Osteoblast (primary cell): ENCODE results near the gene NRG2. TPM values are rescaled to one million over a fixed set of nuclear protein-coding genes. Genes with fewer than 3 reads are reported as not detected.
A peak's percentile ranks its signal among the peaks of the same experiment; 100 is the strongest.

Experiments used
- DNase-seq: peaks from one replicate; pipeline ENCODE4 v3.0.0; 2011; ENCODE audit warnings: low spot score, mixed read lengths; ENCODE audit not compliant: insufficient read length; ENCODE audit errors: missing footprints
- H2AFZ ChIP-seq: 2 replicates; pipeline ENCODE4 v1.6.0; 2011; ENCODE audit warnings: mild to moderate bottlenecking, low read length
- H3K27ac ChIP-seq: 2 replicates; pipeline ENCODE4 v1.5.1; 2011; ENCODE audit warnings: mild to moderate bottlenecking, low read depth, low read length, moderate library complexity
- H3K27me3 ChIP-seq: 2 replicates; pipeline ENCODE4 v1.6.0; 2012; ENCODE audit warnings: mild to moderate bottlenecking, control low read depth, inconsistent platforms, low read length, moderate library complexity; ENCODE audit not compliant: insufficient read depth
- H3K36me3 ChIP-seq: 2 replicates; pipeline ENCODE4 v1.5.1; 2011; ENCODE audit warnings: mild to moderate bottlenecking, low read length, control low read depth, moderate library complexity; ENCODE audit not compliant: insufficient read depth
- H3K4me1 ChIP-seq: 2 replicates; pipeline ENCODE4 v1.5.1; 2011; ENCODE audit warnings: mild to moderate bottlenecking, low read length, control low read depth, moderate library complexity; ENCODE audit not compliant: insufficient read depth
- H3K4me2 ChIP-seq: 2 replicates; pipeline ENCODE4 v1.6.0; 2011; ENCODE audit warnings: mild to moderate bottlenecking, low read length; ENCODE audit not compliant: insufficient read depth
- H3K4me3 ChIP-seq: fragments of 200-600 bp; sonication (generic); 3 replicates; pipeline ENCODE4 v1.5.1; 2012; ENCODE audit warnings: mild to moderate bottlenecking, low read length, inconsistent platforms; ENCODE audit not compliant: insufficient read depth
- H3K79me2 ChIP-seq: 2 replicates; pipeline ENCODE4 v1.6.0; 2012; ENCODE audit warnings: mild to moderate bottlenecking, low read length, control low read depth, inconsistent platforms; ENCODE audit not compliant: insufficient read depth
- H3K9me3 ChIP-seq: 2 replicates; pipeline ENCODE4 v1.5.1; 2011; ENCODE audit warnings: low read depth, low read length, control low read depth
- H4K20me1 ChIP-seq: 2 replicates; pipeline ENCODE4 v1.6.0; 2012; ENCODE audit warnings: mild to moderate bottlenecking, low read length, control low read depth; ENCODE audit not compliant: insufficient read depth
- CTCF ChIP-seq: IDR thresholded peaks from 2 replicates; pipeline ENCODE4 v1.5.1; 2011; ENCODE audit warnings: mild to moderate bottlenecking, low read depth, low read length, moderate library complexity; ENCODE audit errors: extremely low read depth
- total RNA-seq: library from RNA; depleted of rRNA; stranded (reverse); fragments of >200 nt; gene quantifications from 2 replicates; pipeline ENCODE4 v1.2.3, GENCODE V29; 2012

Gene NRG2
- total RNA-seq, 1 donor, result 0.72 TPM

GRCh38 chr5:140039561-140039960 lies 3.5 kb downstream of the NRG2 start:
- Histone ChIP-seq H3K9me3 (no peaks in the 10 kb centered on the region), H3K4me2 (no peak overlapping the region), H2AFZ (peak overlapping the region; percentile 98), H3K36me3 (no peaks in the 10 kb centered on the region), H4K20me1 (no peaks in the 10 kb centered on the region), H3K27me3 (peaks cover 8% of the 10 kb centered on the region), H3K79me2 (no peaks in the 10 kb centered on the region), H3K4me3 (no peak overlapping the region), H3K4me1 (peaks cover 19% of the 10 kb centered on the region), H3K27ac (no peak overlapping the region)
- no peak for TF ChIP-seq CTCF
- DNase-seq, result no peak

GRCh38 chr5:140038373-140038957 lies 4.6 kb downstream of the NRG2 start:
- H4K20me1 ChIP-seq, result no peaks in the 10 kb centered on the region
- H3K36me3 ChIP-seq, result no peaks in the 10 kb centered on the region
- H3K9me3 ChIP-seq, result no peaks in the 10 kb centered on the region
- peak overlapping the region; percentile 55 for H3K27ac ChIP-seq
- peaks cover 18% of the 10 kb centered on the region for H3K4me1 ChIP-seq
- peak overlapping the region; percentile 98 for H2AFZ ChIP-seq
- peak; percentile 86 for DNase-seq
- peak overlapping the region; percentile 80 for H3K4me3 ChIP-seq
- no peaks in the 10 kb centered on the region for H3K79me2 ChIP-seq
- H3K4me2 ChIP-seq, result peak overlapping the region; percentile 91
- no peak for TF ChIP-seq CTCF
- H3K27me3 ChIP-seq, result peaks cover 2% of the 10 kb centered on the region

- Histone ChIP-seq H4K20me1 (no peaks in the 10 kb centered on the region), H3K4me2 (no peak overlapping the region), H2AFZ (no peak overlapping the region), H3K27me3 (no peaks in the 10 kb centered on the region), H3K79me2 (no peaks in the 10 kb centered on the region), H3K9me3 (no peaks in the 10 kb centered on the region), H3K36me3 (no peaks in the 10 kb centered on the region), H3K27ac (no peak overlapping the region), H3K4me1 (peaks cover 12% of the 10 kb centered on the region), H3K4me3 (no peak overlapping the region)
- no peak for DNase-seq
- no peak for TF ChIP-seq CTCF
These were observed 6.1 kb downstream of the NRG2 start for GRCh38 chr5:140037012-140037411.

GRCh38 chr5:140035881-140036280 lies 7.2 kb downstream of the NRG2 start:
- Histone ChIP-seq H4K20me1 (no peaks in the 10 kb centered on the region), H3K36me3 (no peaks in the 10 kb centered on the region), H3K27me3 (no peaks in the 10 kb centered on the region), H3K79me2 (no peaks in the 10 kb centered on the region), H3K9me3 (no peaks in the 10 kb centered on the region), H3K4me3 (no peak overlapping the region), H3K27ac (no peak overlapping the region), H3K4me2 (no peak overlapping the region), H2AFZ (peak overlapping the region; percentile 8), H3K4me1 (peaks cover 5% of the 10 kb centered on the region)
- DNase-seq, result no peak
- no peak for TF ChIP-seq CTCF
